SKM-1 treated with dmso at 0.1 percent for 144 hours (cell line): ENCODE results near the gene LYG1.
"Not testable (repeated sequence)": the region's sequence is repeated elsewhere in the genome, so short reads cannot be mapped to it uniquely, and the experiment has no call there.

Experiments
- DNase-seq: peaks from one replicate; lab custom pipeline; 2025; ENCODE audit not compliant: unreplicated experiment; lab: John Stamatoyannopoulos, UW

LYG1 gene

DNA sequence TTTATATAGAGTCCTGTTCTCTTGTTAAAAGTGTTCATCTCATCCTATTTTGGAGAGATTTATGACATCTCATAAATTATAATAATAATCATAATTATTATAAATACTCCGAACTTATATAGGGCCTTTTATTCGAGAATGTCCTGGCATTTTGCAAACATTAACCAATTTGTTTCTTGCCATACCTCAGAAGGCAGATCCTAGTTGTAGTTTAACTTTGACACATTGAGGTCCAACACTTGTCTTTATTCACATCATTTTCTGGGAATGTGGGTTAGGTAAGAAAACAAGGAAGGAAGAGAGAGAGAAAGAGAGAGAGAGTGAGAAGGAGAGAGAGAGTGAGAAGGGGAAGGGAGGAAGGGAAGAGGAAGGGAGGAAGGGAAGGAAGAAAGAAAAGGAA, at the start of gene LYG1:
Gene LYG1, minus strand, starts transcription at position 101 of the 400 bp plus-strand sequence. CDS start 5,527 bp downstream, outside the sequence.
- DNase-seq, result not testable (repeated sequence)

DNA sequence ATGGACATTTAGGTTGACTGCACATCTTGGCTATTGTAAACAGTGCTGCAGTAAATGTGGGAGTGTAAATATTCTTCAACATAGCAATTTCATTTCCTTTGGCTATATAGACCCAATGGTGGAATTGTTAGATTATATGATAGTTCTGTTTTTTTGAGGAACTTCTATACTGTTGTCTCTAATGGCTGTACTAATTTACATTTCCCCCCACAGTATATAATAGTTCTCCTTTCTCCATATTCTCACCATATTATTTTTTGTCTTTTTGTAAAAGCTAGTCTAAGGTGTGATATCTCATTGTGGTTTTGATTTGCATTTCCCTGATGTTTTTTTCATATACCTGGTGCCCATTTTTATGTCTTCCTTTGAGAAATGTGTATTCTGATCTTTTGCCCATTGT, 49.2 kb upstream of the LYG1 start:
- DNase-seq, result no peak

DNA sequence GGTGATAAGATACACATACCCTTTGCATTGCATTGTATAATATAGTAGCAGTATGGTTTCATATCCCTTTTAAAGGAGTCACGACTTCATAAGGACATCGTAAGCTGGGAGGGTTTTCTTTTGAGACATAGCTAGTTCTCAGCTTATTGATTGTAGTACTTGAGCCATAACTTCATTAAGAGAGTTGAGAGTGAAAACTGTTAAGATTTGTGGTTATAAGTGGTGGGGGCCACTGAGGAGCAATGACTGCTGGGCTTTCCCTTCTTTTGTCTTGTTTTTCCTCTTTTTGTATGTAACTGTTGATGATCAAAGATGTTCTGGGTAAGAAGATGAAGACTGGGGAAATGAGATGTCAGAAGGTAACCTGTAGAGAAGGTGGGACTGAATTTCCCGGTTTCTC, 47.2 kb upstream of the LYG1 start:
- DNase-seq, result no peak

GRCh38 chr2:99346218-99346617, 45.2 kb upstream of the LYG1 start:
- no peak for DNase-seq

DNA sequence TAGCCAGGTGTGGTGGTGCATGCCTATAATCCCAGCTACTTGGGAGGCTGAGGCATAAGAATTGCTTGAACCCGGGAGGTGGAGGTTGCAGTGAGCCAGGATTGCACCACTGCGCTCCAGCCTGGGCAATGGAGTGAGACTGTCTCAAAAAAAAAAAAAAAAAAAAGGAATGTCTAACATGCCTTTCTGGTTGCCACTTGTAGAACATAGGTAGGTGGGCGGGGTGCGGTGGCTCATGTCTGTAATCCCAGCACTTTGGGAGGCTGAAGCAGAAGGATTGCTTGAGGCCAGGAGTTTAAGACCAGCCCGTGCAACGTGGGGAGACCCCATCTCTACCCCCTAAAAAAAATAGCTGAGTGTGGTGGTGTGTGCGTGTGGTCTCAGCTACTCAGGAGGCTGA, 44.4 kb upstream of the LYG1 start:
- DNase-seq, result not testable (repeated sequence)

DNA sequence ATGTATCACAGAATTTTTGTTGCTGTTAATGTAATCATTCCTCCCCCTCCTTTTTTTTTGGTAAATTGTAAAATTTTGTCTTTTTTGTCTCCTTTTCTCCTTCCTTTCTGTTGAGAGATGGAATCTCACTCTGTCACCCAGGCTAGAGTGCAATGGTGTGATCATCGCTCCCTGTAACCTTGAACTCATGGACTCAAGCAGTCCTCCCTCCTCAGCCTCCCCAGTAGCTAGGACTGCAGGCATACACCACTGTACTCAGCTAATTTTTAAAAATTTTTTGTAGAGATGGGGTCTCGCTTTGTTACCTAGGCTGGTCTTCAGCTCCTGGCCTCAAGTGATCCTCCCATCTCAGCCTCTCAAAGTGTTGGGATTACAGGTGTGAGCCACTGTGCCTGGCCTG, 41.5 kb upstream of the LYG1 start:
- DNase-seq, result no peak

DNA sequence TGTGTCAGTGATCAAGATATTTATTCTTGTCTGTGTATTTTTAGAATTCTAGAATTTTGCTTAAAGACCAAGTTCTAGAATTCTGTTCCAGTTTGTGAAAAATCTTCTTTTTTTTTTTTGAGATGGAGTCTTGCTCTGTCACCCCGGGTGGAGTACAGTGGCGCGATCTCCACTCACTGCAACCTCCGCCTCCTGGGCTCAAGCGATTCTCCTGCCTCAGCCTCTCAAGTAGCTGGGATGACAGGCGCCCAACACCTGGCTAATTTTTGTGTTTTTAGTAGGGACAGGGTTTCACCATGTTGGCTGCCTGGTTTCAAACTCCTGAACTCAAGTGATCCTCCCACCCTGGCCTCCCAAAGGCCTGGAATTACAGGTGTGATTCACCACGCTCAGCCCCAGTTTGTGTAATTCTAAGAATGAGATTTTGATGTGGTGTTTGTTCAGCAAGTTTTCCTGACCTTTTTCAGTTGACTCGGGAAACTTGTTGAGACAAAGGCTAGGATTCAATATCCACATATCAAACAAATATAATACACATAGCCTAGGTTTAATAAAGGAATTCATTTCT, 39.8 kb upstream of the LYG1 start:
- no peak for DNase-seq

- DNase-seq, result peak; percentile 46
Measured at GRCh38 chr2:99338029-99338585, 37.1 kb upstream of the LYG1 start.

DNA sequence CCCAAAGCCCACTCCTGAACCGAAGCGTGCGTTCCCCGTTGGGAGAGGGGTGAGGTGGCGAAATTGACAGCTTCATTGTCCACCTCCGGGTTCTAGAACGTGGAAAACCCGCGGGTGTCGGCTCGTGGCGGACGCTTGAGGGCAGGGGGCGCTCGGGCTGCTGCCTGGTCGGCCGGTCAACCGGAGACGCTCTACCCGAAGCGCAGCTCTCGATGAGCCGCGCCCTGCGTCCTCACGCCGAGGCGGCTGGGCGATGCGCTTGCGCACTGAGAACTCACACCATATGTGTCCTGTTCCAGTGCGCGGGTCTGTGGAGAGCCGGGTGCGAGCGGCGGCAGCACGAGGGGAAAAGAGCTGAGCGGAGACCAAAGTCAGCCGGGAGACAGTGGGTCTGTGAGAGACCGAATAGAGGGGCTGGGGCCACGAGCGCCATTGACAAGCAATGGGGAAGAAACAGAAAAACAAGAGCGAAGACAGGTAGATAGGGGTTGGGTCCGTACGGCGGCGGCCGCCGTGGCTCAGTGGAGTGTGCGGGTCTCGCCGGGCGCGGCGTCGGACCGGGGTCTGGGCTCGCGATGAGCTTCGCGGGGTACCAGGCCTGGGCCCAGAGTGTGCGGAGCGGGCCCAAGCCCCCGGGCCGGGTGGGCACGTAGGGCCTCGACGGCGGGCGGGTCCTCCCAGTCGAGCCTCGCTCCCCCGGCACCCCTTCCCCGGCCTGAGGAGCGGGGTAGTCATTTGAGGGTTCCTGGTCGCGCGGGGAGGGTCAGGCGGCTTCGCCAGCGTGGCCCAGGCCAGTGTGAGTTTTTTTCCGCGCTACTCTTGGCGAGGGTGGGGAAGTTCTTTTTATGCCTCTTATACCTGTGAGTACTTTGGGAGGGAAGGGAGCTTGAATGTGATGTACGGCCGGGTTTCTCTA, 36.4 kb upstream of the LYG1 start, which contains the start of gene EIF5B:
Gene EIF5B, plus strand, starts transcription at position 277 of the 916 bp plus-strand sequence. Its CDS starts 166 bp downstream, at position 443.
- peak; percentile 93 for DNase-seq

DNA sequence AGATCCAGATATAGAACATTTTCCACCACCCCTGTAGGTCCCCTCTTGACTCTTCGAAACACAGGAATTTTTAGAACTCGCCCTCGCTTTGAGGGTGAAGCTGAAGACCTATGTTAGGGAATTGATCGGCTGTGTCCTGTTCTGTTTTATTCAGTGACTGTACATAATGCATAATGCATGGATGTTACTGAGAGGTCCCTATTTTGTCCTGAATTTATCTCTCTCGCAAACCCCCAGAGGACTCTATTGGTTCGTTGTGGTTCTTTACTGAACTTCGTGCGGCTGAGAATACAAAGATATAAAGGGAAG, 35.8 kb upstream of the LYG1 start:
- DNase-seq, result no peak

DNA sequence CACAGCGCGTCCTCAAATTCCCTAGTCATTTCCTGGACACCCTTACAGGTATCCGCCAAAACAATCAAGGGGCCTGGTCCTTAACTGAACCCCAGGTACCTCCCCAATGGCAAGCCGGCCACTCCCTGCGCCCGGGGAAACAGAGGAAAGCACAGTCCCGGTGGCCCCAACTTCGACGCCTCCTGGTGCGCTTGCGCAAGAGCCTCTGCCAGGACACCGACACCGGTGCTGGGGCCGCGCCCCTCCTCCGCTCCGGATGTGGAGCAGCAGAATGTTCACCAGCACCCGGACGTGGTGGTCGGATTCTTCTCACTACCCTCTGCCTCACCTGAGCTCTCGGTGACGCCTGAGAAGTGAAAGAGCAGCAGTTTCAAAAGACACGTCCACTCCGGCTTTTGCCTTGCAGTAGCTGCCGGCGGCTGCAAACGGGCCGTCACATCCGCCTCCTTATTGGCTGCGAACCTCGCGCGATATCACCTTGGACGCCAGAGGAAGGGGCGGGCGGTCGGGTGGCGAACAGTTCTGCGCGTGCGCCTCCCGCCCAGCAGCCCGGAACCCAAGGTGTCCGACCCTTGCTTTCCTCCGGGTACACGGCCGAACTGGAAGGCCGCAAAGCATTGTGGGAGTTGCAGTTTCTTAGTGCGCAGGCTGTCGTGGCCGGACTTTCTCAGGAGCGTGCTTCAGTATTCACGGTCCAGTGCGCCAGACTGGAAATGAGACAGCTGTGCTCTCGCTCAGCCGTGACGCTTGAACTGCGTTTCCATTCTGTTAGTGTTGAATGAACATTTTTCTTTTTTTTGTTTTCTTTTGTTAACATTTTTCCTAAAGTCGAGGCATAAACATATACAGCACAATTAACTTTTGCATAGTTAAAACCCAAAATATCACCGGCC, 35.2 kb upstream of the LYG1 start, which contains the start of gene TXNDC9:
Gene TXNDC9, minus strand, starts transcription at position 423 of the 893 bp plus-strand sequence. CDS start 3,123 bp downstream, outside the sequence.
- peak; percentile 98 for DNase-seq

DNA sequence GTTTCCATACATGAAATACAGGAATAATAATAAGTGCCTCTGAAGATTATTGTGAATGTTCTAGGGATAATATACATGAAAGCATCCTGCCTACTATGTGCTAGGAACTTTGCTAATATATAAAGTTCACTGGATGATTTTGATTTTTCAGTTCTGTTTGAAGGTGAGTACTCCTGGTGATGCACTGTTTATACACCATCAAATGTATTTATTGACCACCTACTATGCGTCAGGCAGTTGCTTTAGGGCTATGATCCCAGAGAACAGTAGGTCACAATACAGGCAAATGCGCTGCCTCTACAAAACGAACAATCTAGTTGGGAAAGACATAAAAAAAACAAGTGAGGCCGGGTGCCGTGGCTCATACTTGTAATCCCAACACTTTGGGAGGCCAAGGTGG, 24.4 kb upstream of the LYG1 start:
- no peak for DNase-seq

DNA sequence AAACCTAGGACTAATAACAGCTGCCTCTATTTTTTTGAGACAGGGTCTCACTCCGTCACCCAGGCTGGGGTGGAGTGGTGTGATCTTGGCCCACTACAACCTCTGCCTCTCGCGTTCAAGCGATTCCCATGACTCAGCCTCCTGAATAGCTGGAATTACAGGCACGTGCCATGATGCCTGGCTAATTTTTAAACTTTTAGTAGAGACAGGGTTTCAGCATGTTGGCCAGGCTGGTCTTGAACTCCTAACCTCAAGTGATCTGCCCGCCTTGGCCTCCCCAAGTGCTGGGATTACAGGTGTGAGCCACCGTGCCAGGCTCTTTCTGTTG, 16.8 kb upstream of the LYG1 start:
- DNase-seq, result not testable (repeated sequence)

GRCh38 chr2:99317161-99317872, 16.3 kb upstream of the LYG1 start:
- DNase-seq, result no peak

GRCh38 chr2:99299580-99299979, 1.4 kb downstream of the LYG1 start:
- no peak for DNase-seq

DNA sequence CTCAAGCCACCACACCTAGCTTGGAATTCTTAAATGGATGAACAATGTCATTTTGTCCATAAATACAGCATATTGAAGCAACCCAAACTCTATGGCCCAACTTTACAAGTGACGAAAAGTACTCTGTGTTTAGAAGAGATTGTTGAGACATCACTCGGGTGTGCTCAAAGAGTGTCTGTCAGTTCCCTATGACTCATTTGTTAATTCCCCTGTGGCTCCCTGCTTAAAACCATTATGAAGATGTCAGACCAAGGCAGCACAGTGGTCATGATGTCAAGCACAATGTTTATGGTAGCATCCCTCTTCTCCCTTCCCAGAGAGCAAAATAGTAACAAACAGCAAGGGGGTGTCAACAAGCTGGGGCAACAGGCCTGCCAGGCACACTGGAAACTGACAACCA, 3.0 kb downstream of the LYG1 start:
- DNase-seq, result no peak

- no peak for DNase-seq
Measured at GRCh38 chr2:99285526-99285925, 15.5 kb downstream of the LYG1 start.

- no peak for DNase-seq
Measured at GRCh38 chr2:99279969-99280695, 20.9 kb downstream of the LYG1 start.

GRCh38 chr2:99278793-99279291, 22.2 kb downstream of the LYG1 start:
- no peak for DNase-seq
